ENCODE results near the gene GPR22. TPM values are rescaled to one million over a fixed set of nuclear protein-coding genes. Genes with fewer than 3 reads are reported as not detected.

The GPR22 gene
- total RNA-seq, 1 experiment from 2014 or later: not detected

GRCh38 chr7:107463139-107464078, 6.4 kb upstream of the GPR22 start:
- Histone ChIP-seq H3K56ac (ENCODE audit: insufficient read length, low read depth, low read length) (no peak overlapping the region), H3K79me2 (ENCODE audit: insufficient read depth, low read length) (no peaks in the 10 kb centered on the region), H2AK5ac (ENCODE audit: insufficient read length, low read length) (no peak overlapping the region), H2BK15ac (ENCODE audit: low read depth, low read length) (no peak overlapping the region), H4K8ac (replicated peaks; ENCODE audit: insufficient read length, low read depth, low read length) (no peak overlapping the region), H3K4me1 (ENCODE audit: insufficient read depth, low read length) (no peaks in the 10 kb centered on the region), H2AFZ (ENCODE audit: low read length) (no peak overlapping the region), H3K23me2 (ENCODE audit: insufficient read length, low read depth, low read length, poor library complexity, severe bottlenecking) (no peaks in the 10 kb centered on the region), H3K4me2 (ENCODE audit: insufficient read depth, insufficient read length, low read length) (no peak overlapping the region), H3K79me1 (ENCODE audit: insufficient read depth, low read depth, low read length, poor library complexity, severe bottlenecking) (no peaks in the 10 kb centered on the region), H3K4ac (ENCODE audit: low read depth, low read length) (no peak overlapping the region), H2BK20ac (ENCODE audit: low read depth, low read length, poor library complexity, severe bottlenecking) (no peak overlapping the region), H4K91ac (ENCODE audit: insufficient read length, low read depth, low read length) (no peak overlapping the region), H3K27me3 (ENCODE audit: insufficient read depth, low read length) (no peaks in the 10 kb centered on the region), H3K9me3 (ENCODE audit: control insufficient read depth, low read depth, low read length) (no peaks in the 10 kb centered on the region), H2BK12ac (ENCODE audit: insufficient read length, low read depth, low read length) (no peak overlapping the region), H4K20me1 (ENCODE audit: control insufficient read depth, insufficient read depth, insufficient read length) (no peaks in the 10 kb centered on the region), H3K9ac (ENCODE audit: extremely low read depth, insufficient read length, low read length) (no peak overlapping the region), H3K23ac (ENCODE audit: insufficient read length, low read depth, low read length) (no peak overlapping the region), H3T11ph (ENCODE audit: low read length) (no peak overlapping the region), H4K5ac (ENCODE audit: insufficient read length, low read depth, low read length) (no peak overlapping the region), H3K14ac (ENCODE audit: insufficient read depth, low read length) (no peak overlapping the region), H2BK5ac (ENCODE audit: insufficient read length, low read length) (no peak overlapping the region), H2BK120ac (ENCODE audit: low read depth, low read length, poor library complexity, severe bottlenecking) (no peak overlapping the region), H3K18ac (ENCODE audit: insufficient read length, low read depth, low read length) (no peak overlapping the region), H3K27ac (ENCODE audit: insufficient read length, low read depth, low read length) (no peak overlapping the region)
- H3K27ac Mint-ChIP-seq: peak overlapping the region in 2 of 3 experiments; percentile 76 to 86; a peak in 3 of 7 replicates
- H3K4me1 Mint-ChIP-seq: peaks cover 15 to 17% of the 10 kb centered on the region in 2 experiments
- no peak overlapping the region for H3K4me3 Mint-ChIP-seq
- DNase-seq: peak; percentile 56
- H3K36me3 Mint-ChIP-seq (ENCODE audit: insufficient read depth in 1 of 3, low read depth in 3 of 3): no peaks in the 10 kb centered on the region
- TF ChIP-seq, protein P1, sequence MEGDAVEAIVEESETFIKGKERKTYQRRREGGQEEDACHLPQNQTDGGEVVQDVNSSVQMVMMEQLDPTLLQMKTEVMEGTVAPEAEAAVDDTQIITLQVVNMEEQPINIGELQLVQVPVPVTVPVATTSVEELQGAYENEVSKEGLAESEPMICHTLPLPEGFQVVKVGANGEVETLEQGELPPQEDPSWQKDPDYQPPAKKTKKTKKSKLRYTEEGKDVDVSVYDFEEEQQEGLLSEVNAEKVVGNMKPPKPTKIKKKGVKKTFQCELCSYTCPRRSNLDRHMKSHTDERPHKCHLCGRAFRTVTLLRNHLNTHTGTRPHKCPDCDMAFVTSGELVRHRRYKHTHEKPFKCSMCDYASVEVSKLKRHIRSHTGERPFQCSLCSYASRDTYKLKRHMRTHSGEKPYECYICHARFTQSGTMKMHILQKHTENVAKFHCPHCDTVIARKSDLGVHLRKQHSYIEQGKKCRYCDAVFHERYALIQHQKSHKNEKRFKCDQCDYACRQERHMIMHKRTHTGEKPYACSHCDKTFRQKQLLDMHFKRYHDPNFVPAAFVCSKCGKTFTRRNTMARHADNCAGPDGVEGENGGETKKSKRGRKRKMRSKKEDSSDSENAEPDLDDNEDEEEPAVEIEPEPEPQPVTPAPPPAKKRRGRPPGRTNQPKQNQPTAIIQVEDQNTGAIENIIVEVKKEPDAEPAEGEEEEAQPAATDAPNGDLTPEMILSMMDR (conservative IDR thresholded peaks at IDR 0.05): peak; percentile 77
- no peaks in the 10 kb centered on the region for H3K27me3 Mint-ChIP-seq (ENCODE audit: low read depth)
- H3K9me3 Mint-ChIP-seq: no peaks in the 10 kb centered on the region
- WGBS (ENCODE audit: extremely low coverage, insufficient read length, low lambda C conversion rate): no CpG with 5 or more reads among the region's 6 CpGs

Measured in H9 (cell line).